ENCODE measurements around the gene ISYNA1.

DNA sequence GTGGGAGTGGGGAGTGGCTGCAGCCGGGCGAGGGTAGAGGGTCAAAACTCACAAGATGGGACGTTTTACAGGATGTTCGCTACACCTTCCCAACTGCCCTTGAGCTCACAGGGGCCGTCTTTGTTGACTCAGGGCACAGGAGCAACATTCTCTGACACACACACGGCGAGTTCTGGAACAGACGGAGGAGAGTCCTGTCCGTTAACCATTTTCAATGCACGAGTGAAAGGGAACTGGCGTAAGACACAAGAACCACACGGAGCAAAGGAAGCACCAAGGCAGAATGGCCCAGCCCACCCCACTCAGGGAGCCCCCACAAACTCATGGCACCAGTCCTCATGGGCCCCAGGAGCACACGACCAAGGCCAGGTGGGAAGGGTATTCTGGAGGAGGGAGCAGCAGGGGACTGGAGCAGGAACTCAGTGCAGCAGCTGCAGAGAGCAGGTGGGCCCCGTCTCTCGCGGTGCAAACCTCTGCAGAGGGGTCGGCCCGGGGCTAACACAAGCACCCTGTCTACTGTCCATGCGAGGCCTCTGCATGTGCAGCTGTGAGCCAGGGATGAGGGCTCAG lies 37.9 kb upstream of the ISYNA1 start:
- TF ChIP-seq, protein P1, sequence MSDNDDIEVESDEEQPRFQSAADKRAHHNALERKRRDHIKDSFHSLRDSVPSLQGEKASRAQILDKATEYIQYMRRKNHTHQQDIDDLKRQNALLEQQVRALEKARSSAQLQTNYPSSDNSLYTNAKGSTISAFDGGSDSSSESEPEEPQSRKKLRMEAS (IDR thresholded peaks at IDR 0.05), result no peak
- TF ChIP-seq RAD21 (IDR thresholded peaks at IDR 0.05; ENCODE audit: low read depth) (no peak), TAF1 (IDR thresholded peaks at IDR 0.05; ENCODE audit: low read depth) (no peak), YY1 (IDR thresholded peaks at IDR 0.05; ENCODE audit: low read depth) (no peak), EGR1 (IDR thresholded peaks at IDR 0.05) (no peak), EP300 (IDR thresholded peaks at IDR 0.05; ENCODE audit: borderline replicate concordance) (no peak), NFIC (IDR thresholded peaks at IDR 0.05) (no peak), CEBPB (IDR thresholded peaks at IDR 0.05) (no peak), FOXM1 (IDR thresholded peaks at IDR 0.05; ENCODE audit: borderline replicate concordance, low read depth) (no peak)
- TF ChIP-seq, protein P2, sequence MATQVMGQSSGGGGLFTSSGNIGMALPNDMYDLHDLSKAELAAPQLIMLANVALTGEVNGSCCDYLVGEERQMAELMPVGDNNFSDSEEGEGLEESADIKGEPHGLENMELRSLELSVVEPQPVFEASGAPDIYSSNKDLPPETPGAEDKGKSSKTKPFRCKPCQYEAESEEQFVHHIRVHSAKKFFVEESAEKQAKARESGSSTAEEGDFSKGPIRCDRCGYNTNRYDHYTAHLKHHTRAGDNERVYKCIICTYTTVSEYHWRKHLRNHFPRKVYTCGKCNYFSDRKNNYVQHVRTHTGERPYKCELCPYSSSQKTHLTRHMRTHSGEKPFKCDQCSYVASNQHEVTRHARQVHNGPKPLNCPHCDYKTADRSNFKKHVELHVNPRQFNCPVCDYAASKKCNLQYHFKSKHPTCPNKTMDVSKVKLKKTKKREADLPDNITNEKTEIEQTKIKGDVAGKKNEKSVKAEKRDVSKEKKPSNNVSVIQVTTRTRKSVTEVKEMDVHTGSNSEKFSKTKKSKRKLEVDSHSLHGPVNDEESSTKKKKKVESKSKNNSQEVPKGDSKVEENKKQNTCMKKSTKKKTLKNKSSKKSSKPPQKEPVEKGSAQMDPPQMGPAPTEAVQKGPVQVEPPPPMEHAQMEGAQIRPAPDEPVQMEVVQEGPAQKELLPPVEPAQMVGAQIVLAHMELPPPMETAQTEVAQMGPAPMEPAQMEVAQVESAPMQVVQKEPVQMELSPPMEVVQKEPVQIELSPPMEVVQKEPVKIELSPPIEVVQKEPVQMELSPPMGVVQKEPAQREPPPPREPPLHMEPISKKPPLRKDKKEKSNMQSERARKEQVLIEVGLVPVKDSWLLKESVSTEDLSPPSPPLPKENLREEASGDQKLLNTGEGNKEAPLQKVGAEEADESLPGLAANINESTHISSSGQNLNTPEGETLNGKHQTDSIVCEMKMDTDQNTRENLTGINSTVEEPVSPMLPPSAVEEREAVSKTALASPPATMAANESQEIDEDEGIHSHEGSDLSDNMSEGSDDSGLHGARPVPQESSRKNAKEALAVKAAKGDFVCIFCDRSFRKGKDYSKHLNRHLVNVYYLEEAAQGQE (IDR thresholded peaks at IDR 0.05; ENCODE audit: low read depth), result no peak
- TF ChIP-seq, protein P3, sequence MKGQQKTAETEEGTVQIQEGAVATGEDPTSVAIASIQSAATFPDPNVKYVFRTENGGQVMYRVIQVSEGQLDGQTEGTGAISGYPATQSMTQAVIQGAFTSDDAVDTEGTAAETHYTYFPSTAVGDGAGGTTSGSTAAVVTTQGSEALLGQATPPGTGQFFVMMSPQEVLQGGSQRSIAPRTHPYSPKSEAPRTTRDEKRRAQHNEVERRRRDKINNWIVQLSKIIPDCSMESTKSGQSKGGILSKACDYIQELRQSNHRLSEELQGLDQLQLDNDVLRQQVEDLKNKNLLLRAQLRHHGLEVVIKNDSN (IDR thresholded peaks at IDR 0.05), result no peak
